HEK293T (cell line): Measurements from ENCODE around the gene PPP2R3C.

Experiments
- ARNT ChIP-seq: fragments of 450-650 bp; IDR thresholded peaks from 2 replicates; pipeline ENCODE4 v1.6.1; 2017; ENCODE audit warnings: mild to moderate bottlenecking
- ELF4 ChIP-seq: fragments of 450-650 bp; IDR thresholded peaks from 2 replicates; pipeline ENCODE4 v1.6.1; 2017; ENCODE audit warnings: antibody characterized with exemption
- FOXK2 ChIP-seq: fragments of 450-650 bp; IDR thresholded peaks from 2 replicates; pipeline ENCODE4 v1.6.1; 2016; ENCODE audit warnings: mild to moderate bottlenecking
- NFRKB ChIP-seq: fragments of 450-650 bp; IDR thresholded peaks from 2 replicates; pipeline ENCODE4 v1.6.1; 2016; ENCODE audit warnings: mild to moderate bottlenecking, moderate library complexity
- PKNOX1 ChIP-seq: fragments of 450-650 bp; IDR thresholded peaks from 2 replicates; pipeline ENCODE4 v1.6.1; 2016
- SP1 ChIP-seq: fragments of 450-650 bp; IDR thresholded peaks from 2 replicates; pipeline ENCODE4 v1.6.1; 2017

DNA sequence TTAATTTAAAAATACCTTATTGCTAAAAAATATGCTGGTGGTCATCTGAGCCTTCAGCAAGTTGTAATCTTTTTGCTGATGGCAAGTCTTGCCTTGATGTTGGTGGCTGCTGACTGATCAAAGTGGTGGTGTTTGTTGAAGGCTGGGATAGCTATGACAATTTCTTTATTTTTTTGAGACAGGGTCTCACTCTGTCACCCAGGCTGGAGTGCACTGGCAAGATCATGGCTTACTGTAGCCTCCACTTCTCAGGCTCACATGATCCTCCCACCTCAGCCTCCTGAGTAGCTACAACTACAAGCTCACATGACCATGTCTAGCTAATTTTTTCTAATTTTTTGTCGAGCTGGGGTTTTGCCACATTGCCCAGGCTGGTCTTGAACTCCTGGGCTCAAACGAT is 25.4 kb upstream of the PPP2R3C start:
- TF ChIP-seq PKNOX1 (no peak), SP1 (no peak), FOXK2 (no peak), ELF4 (no peak), NFRKB (no peak), ARNT (no peak)
